Spinal cord (tissue), 10 donors: ENCODE data around the gene PPP2R3B. TPM values are rescaled to one million over a fixed set of nuclear protein-coding genes. Genes with fewer than 3 reads are reported as not detected.

Experiments
- DNase-seq, 6 donors: peaks; one replicate each; pipeline versions ENCODE4 v3.0.0 to v3.0.0-alpha.2; 2013 to 2015; ENCODE audit warnings: low spot score in 6 of 6, low read depth in 4 of 6
- H3K27ac ChIP-seq: one replicate; pipeline ENCODE4 v1.5.1; 2013; ENCODE audit warnings: low read depth, low read length, control low read depth
- H3K27me3 ChIP-seq: one replicate; pipeline ENCODE4 v1.6.1; 2013; ENCODE audit warnings: low read length; ENCODE audit not compliant: control insufficient read depth, insufficient read depth
- H3K36me3 ChIP-seq: one replicate; pipeline ENCODE4 v1.6.1; 2013; ENCODE audit warnings: low read length; ENCODE audit not compliant: control insufficient read depth, insufficient read depth
- H3K4me1 ChIP-seq: one replicate; pipeline ENCODE4 v1.6.1; 2013; ENCODE audit warnings: low read length; ENCODE audit not compliant: control insufficient read depth, insufficient read depth
- H3K4me3 ChIP-seq: one replicate; pipeline ENCODE4 v1.5.1; 2013; ENCODE audit warnings: low read depth, low read length, control low read depth
- H3K9me3 ChIP-seq: one replicate; pipeline ENCODE4 v1.6.1; 2013; ENCODE audit warnings: low read length; ENCODE audit not compliant: control insufficient read depth, insufficient read depth
- WGBS: methylation state at CpG from one replicate; pipeline ENCODE4 v1.1.5; 2013; ENCODE audit warnings: missing lambda C conversion rate; ENCODE audit not compliant: insufficient coverage; 5-methylcytosine and 5-hydroxymethylcytosine counted together
- polyA plus RNA-seq, 2 donors: library from polyadenylated mRNA; unstranded; fragments of 120-200 nt; gene quantifications; one replicate each; pipeline ENCODE4 v1.2.1, GENCODE V29; 2013; ENCODE audit not compliant: insufficient read length in 2 of 2
- small RNA-seq: library from RNA; depleted of rRNA; stranded (forward); fragments of <200 nt; gene quantifications from one replicate; pipeline ENCODE3, GENCODE V24; 2014; ENCODE audit warnings: low replicate concordance
- total RNA-seq, 2 donors: library from RNA; depleted of rRNA in 1 of 2; stranded (reverse); fragments of 120-200 nt in 1 of 2; fragments of >200 nt in 1 of 2; gene quantifications; one replicate each; pipeline versions ENCODE4 v1.2.3 to v1.2.4, GENCODE V29; 2013 to 2014
- donor health status: healthy.

PPP2R3B gene
- total and polyA plus RNA-seq, 4 donors = 30.8 to 134 (median 75.3) TPM

- Histone ChIP-seq H3K27me3 (no peaks in the 10 kb centered on the region), H3K4me3 (no peak overlapping the region), H3K4me1 (no peaks in the 10 kb centered on the region), H3K9me3 (no peaks in the 10 kb centered on the region), H3K36me3 (peaks cover 81% of the 10 kb centered on the region), H3K27ac (no peak overlapping the region)
- 96% methylated on average over 46 of the region's 47 CpGs for WGBS
- no peak for DNase-seq
These were observed 93.5 kb downstream of the PPP2R3B start for GRCh38 chrX:292900-293897.

DNA sequence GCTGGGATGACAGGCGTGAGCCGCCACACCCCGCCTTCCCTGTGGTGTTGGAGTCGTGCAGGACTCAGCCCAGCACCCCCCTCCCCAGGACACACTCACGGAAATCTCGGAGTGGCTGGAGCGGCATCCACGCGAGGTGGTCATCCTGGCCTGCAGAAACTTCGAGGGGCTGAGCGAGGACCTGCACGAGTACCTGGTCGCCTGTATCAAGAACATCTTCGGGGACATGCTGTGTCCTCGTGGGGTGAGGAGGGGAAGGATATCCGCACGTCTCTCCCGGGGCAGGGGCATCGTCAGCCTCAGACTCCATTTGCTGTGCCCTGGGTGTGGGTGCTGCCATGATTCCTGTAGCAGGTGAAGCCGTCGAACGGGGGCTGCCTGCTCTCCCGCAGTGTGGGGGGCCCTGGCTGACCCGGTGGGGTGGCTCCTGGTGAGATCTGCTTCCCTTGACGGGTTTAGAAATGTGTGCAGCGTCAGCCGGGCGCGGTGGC is 95.3 kb downstream of the PPP2R3B start:
- no peaks in the 10 kb centered on the region for H3K9me3 ChIP-seq
- no peak overlapping the region for H3K4me3 ChIP-seq
- no peak overlapping the region for H3K27ac ChIP-seq
- no peak for DNase-seq
- H3K36me3 ChIP-seq = peaks cover 84% of the 10 kb centered on the region
- H3K27me3 ChIP-seq = no peaks in the 10 kb centered on the region
- no peaks in the 10 kb centered on the region for H3K4me1 ChIP-seq
- WGBS = 97% methylated on average over 29 of the region's 29 CpGs

DNA sequence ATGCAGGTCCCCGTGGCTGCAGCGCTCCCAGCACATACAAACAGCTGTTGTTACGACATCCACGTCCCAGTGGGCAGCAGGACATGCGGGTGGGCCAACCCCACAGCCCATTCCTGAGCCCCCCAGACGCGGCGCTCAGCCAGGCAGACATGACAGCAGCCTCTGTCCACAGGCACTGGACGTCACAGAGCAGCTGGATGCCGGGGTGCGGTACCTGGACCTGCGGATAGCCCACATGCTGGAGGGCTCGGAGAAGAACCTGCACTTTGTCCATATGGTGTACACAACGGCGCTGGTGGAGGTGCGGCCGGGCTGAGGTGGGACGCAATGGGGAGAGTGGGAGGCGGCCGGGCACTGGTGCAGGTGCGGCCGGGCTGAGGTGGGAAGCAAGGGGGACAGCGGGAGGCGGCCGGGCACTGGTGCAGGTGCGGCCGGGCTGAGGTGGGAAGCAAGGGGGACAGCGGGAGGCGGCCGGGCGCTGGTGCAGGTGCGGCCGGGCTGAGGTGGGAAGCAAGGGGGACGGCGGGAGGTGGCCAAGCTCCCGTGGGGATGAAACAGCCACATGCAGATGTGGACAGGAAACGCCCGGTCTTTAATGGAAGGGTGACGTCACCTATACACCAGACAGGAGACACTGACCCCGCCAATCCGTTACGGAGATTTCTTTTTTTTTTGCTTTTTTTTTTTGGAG is 96.1 kb downstream of the PPP2R3B start:
- Histone ChIP-seq H3K4me3 (no peak overlapping the region), H3K4me1 (no peaks in the 10 kb centered on the region), H3K27ac (no peak overlapping the region), H3K9me3 (no peaks in the 10 kb centered on the region), H3K27me3 (no peaks in the 10 kb centered on the region), H3K36me3 (peaks cover 84% of the 10 kb centered on the region)
- no peak for DNase-seq
- 97% methylated on average over 37 of the region's 42 CpGs for WGBS

DNA sequence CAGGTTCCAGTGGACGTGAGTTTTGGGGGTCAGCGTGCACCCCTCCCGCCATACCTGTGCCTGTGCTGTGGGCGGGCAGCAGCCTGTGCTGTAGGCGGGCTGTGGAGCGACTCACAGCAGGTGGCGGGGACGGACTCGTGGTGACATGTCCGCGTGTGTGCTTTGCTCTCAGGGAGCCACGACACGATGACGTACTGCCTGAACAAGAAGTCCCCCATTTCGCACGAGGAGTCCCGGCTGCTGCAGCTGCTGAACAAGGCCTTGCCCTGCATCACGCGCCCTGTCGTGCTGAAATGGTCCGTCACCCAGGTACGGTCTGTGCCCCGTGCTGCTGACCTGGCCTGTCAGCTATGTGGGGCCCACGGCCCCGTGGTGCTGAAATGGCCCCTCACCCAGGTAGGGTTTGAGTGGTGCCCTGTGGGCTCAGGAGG is 98.1 kb downstream of the PPP2R3B start:
- Histone ChIP-seq H3K27me3 (no peaks in the 10 kb centered on the region), H3K9me3 (no peaks in the 10 kb centered on the region), H3K4me3 (no peak overlapping the region), H3K27ac (no peak overlapping the region), H3K36me3 (peaks cover 82% of the 10 kb centered on the region), H3K4me1 (peaks cover 5% of the 10 kb centered on the region)
- no peak for DNase-seq
- WGBS = 93% methylated on average over 25 of the region's 25 CpGs

- H3K27ac ChIP-seq = no peak overlapping the region
- H3K36me3 ChIP-seq = peaks cover 72% of the 10 kb centered on the region
- DNase-seq = no peak
These were observed 99.0 kb downstream of the PPP2R3B start for GRCh38 chrX:287670-288069.

GRCh38 chrX:285076-285677 is 101.5 kb downstream of the PPP2R3B start:
- no peak for DNase-seq
- Histone ChIP-seq H3K4me3 (no peak overlapping the region), H3K9me3 (no peaks in the 10 kb centered on the region), H3K27ac (no peak overlapping the region), H3K4me1 (peaks cover 17% of the 10 kb centered on the region), H3K36me3 (peaks cover 48% of the 10 kb centered on the region), H3K27me3 (no peaks in the 10 kb centered on the region)
- WGBS = 94% methylated on average over 13 of the region's 13 CpGs

More at GRCh38 chrX:287670-288069, 99.0 kb downstream of the PPP2R3B start:
- no peak overlapping the region for H3K4me3 ChIP-seq
- no peaks in the 10 kb centered on the region for H3K27me3 ChIP-seq
- H3K4me1 ChIP-seq = peaks cover 5% of the 10 kb centered on the region
- WGBS = 93% methylated on average over 5 of the region's 7 CpGs
- no peaks in the 10 kb centered on the region for H3K9me3 ChIP-seq

Small RNA genes within 50 kb of the gene (small RNA-seq; reads per million reads assigned to genes)
- gene RF00017 = not detected

Other genes starting within 250 kb of the PPP2R3B start
- 10 to 100 TPM in 1 of 2 donors, 1 to 10 TPM in 1; 6.7 to 28.6 TPM for gene PLCXD1, start 105.5 kb downstream of the PPP2R3B start, total RNA-seq
- 10 to 100 TPM; 29.3 to 50.6 TPM for gene PLCXD1, start 105.5 kb downstream of the PPP2R3B start, polyA plus RNA-seq
- 10 to 100 TPM; 10.8 to 28.5 TPM for gene GTPBP6, start 68.1 kb downstream of the PPP2R3B start, total RNA-seq
- 10 to 100 TPM; 67.0 to 88.3 TPM for gene GTPBP6, start 68.1 kb downstream of the PPP2R3B start, polyA plus RNA-seq
- gene SHOX, start 243.9 kb upstream of the PPP2R3B start, total RNA-seq = under 1 TPM; 0.06 to 0.20 TPM
- gene SHOX, start 243.9 kb upstream of the PPP2R3B start, polyA plus RNA-seq = under 1 TPM; 0.59 to 0.63 TPM